Brain microvascular endothelial cell (primary cell): ENCODE data around the gene ABCC1.
"Not testable (repeated sequence)": the region's sequence is repeated elsewhere in the genome, so short reads cannot be mapped to it uniquely, and the experiment has no call there.

ENCODE experiments used
- DNase-seq: peaks from one replicate; pipeline ENCODE4 v3.0.0-alpha.2; 2020
- H3K27ac ChIP-seq: fragments of 250-450 bp; sonication (Bioruptor Pico); 2 replicates; pipeline ENCODE4 v1.5.1; 2020; ENCODE audit warnings: mild to moderate bottlenecking, moderate library complexity
- H3K27me3 ChIP-seq: fragments of 250-450 bp; sonication (Bioruptor Pico); replicated peaks from 2 replicates; pipeline ENCODE4 v1.5.1; 2020; ENCODE audit warnings: mild to moderate bottlenecking
- H3K36me3 ChIP-seq: fragments of 250-450 bp; sonication (Bioruptor Pico); replicated peaks from 2 replicates; pipeline ENCODE4 v1.5.1; 2020; ENCODE audit warnings: mild to moderate bottlenecking
- H3K4me3 ChIP-seq: 2 replicates; pipeline ENCODE4 v1.5.1; 2011; ENCODE audit warnings: low read depth, mild to moderate bottlenecking, control low read depth, low read length, moderate library complexity
- in situ Hi-C: cut with HindIII; loops from 2 replicates; pipeline ENCODE4 v1.10.0; 2017; ENCODE audit warnings: low sequenced_read_pairs, low pct_ligation_motif_present
- TF ChIP-seq, protein P1 (sequence below): IDR thresholded peaks from 2 replicates; pipeline ENCODE4 v1.5.1; 2011; ENCODE audit warnings: low read depth, mild to moderate bottlenecking, moderate library complexity, low read length, control low read depth, inconsistent platforms; ENCODE audit errors: missing control alignments

ABCC1 gene

DNA sequence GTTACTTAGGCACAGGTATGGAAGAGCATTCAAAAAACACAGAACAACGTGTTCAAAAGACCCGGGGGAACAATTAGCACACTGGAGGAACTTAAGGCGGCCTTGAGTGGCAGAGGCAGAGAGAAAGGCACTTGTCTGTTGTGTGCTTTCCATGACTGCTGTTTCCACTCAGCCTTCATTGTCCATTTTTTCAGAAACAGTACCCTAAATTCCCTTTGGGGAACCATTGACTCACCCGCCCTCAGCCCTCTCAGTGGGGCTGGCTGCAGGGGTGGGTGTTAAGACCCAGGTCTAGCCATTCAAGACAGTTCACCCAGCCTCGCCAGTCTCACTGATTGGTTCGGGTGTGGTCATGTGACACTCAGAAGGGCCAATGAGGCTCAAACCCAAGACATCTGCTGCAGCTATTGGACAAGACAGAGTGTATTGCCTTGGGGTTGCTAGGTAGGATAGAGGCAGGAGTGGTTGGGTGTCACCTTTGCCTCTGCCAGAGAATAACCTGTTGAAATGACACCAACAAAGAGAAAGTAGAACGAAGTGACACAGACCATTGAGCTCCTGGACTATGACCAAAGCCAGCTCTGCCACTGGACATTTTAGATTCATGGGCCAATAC, 41.4 kb upstream of the ABCC1 start:
- in situ Hi-C loops = no loop called here
- peak; percentile 48 for DNase-seq
- no peak overlapping the region for H3K27ac ChIP-seq
- no peaks in the 10 kb centered on the region for H3K27me3 ChIP-seq
- H3K4me3 ChIP-seq = no peak overlapping the region
- TF ChIP-seq, protein P1, sequence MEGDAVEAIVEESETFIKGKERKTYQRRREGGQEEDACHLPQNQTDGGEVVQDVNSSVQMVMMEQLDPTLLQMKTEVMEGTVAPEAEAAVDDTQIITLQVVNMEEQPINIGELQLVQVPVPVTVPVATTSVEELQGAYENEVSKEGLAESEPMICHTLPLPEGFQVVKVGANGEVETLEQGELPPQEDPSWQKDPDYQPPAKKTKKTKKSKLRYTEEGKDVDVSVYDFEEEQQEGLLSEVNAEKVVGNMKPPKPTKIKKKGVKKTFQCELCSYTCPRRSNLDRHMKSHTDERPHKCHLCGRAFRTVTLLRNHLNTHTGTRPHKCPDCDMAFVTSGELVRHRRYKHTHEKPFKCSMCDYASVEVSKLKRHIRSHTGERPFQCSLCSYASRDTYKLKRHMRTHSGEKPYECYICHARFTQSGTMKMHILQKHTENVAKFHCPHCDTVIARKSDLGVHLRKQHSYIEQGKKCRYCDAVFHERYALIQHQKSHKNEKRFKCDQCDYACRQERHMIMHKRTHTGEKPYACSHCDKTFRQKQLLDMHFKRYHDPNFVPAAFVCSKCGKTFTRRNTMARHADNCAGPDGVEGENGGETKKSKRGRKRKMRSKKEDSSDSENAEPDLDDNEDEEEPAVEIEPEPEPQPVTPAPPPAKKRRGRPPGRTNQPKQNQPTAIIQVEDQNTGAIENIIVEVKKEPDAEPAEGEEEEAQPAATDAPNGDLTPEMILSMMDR = no peak
- H3K36me3 ChIP-seq = no peaks in the 10 kb centered on the region

DNA sequence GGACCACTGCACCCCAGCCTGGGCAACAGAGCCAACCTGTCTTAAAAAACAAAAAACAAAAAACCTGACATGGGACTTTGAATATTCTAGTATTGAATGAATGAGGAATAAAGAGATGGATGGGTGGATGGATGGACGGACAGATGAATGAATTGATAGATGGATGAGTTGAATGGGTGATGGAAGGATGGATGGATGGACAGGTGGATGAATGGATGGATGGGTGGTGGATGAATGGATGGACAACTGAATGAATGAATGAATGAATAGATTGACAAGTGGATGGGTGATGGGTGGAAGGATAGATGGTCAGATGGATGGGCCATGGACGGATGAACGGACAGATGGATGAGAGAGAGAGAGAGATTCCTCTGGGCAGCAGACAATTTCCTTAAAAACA, 38.2 kb upstream of the ABCC1 start:
- no peak for DNase-seq
- in situ Hi-C loops = no loop called here
- Histone ChIP-seq H3K27ac (no peak overlapping the region), H3K4me3 (no peak overlapping the region), H3K36me3 (no peaks in the 10 kb centered on the region), H3K27me3 (no peaks in the 10 kb centered on the region)
- TF ChIP-seq, protein P1 = no peak

DNA sequence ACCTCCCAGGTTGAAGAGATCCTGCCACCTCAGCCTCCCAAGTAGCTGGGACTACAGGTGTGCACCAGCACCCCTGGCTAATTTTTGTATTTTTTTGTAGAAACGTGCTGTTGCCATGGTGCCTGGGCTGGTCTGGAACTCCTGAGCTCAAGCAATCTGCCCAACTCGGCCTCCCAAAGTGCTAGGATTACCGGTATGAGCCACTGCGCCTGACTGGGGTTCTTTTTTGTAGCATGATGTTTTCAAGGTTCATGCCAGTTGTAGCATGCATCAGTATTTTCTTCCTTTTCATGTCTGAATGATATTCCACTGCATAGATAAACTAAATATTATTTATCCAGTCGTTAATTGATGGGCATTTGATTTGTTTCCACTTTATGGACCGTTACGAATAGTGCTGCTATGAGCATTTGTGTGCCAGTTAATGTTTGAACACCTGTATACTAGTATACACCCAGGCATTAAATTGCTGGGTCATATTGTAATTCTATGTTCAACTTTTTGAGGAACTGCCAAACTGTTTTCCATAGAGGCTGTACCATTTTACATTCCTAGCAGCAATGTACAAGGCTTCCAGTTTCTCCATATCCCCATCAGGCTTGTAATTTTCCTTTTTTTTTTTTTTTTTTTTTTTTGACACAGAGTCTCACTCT, 36.2 kb upstream of the ABCC1 start:
- TF ChIP-seq, protein P1 = no peak
- Histone ChIP-seq H3K4me3 (no peak overlapping the region), H3K36me3 (no peaks in the 10 kb centered on the region), H3K27ac (no peak overlapping the region), H3K27me3 (no peaks in the 10 kb centered on the region)
- in situ Hi-C loops = no loop called here
- DNase-seq = no peak

DNA sequence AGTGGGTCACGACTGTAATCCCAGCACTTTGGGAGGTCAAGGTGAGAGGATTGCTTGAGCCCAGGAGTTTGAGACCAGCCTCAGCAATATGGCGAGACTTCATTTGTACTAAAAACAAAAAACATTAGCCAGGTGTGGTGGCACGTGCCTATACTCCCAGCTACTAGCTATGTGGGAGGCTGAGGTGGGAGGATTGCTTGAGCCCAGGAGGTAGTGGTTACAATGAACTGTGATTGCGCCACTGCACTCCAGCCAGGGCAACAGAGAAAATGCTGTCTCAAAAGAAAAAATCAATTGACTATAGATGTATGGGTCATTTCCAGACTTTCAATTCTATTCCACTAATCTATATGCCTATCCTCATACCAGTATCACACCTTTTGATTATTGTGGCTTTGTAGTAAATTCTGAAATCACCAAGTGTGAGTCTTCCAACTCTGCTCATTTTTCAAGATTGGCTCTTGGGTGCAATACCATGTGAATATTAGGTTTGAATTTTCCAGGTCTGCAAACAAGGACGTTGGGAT, 33.8 kb upstream of the ABCC1 start:
- in situ Hi-C loops = no loop called here
- Histone ChIP-seq H3K4me3 (no peak overlapping the region), H3K27me3 (no peaks in the 10 kb centered on the region), H3K36me3 (no peaks in the 10 kb centered on the region), H3K27ac (no peak overlapping the region)
- TF ChIP-seq, protein P1 = no peak
- no peak for DNase-seq

DNA sequence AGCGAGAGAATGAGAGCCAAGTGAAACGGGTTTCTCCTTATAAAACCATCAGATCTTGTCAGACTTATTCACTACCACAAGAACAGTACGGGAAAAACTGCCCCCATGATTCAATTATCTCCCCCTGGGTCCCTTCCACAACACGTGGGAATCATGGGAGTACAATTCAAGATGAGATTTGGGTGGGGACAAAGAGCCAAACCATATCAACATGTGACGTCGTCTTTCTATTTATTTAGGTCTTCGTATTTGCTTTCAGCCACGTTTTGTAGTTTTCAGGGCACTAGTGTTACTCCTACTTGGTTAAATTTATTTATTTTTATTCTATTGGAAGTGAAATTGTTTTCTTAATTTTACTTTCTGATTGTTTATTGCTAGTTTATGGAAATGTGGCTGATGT, 33.1 kb upstream of the ABCC1 start:
- no peak overlapping the region for H3K4me3 ChIP-seq
- in situ Hi-C loops = no loop called here
- no peak for DNase-seq
- no peaks in the 10 kb centered on the region for H3K27me3 ChIP-seq
- TF ChIP-seq, protein P1 = no peak
- no peaks in the 10 kb centered on the region for H3K36me3 ChIP-seq
- H3K27ac ChIP-seq = no peak overlapping the region

DNA sequence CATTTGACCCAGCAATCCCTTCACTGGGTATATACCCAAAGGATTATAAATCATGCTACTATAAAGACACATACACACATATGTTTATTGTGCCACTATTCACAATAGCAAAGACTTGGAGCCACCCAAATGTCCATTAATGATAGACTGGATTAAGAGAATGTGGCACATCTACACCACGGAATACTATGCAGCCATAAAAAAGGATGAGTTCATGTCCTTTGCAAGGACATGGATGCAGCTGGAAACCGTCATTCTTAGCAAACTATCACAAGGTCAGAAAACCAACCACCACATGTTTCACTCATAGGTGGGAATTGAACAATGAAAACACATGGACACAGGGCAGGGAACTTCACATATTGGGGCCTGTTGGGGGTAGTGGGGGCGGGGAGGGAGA, 31.1 kb upstream of the ABCC1 start:
- H3K27ac ChIP-seq, DNase-seq, H3K4me3 ChIP-seq, in situ Hi-C loops, H3K27me3 ChIP-seq, H3K36me3 ChIP-seq: not testable (repeated sequence)
